ENCODE data around the gene ZNF813.
A peak's percentile ranks its signal among the peaks of the same experiment; 100 is the strongest.
"Not testable (repeated sequence)": the region's sequence is repeated elsewhere in the genome, so short reads cannot be mapped to it uniquely, and the experiment has no call there.

ZNF813 gene

DNA sequence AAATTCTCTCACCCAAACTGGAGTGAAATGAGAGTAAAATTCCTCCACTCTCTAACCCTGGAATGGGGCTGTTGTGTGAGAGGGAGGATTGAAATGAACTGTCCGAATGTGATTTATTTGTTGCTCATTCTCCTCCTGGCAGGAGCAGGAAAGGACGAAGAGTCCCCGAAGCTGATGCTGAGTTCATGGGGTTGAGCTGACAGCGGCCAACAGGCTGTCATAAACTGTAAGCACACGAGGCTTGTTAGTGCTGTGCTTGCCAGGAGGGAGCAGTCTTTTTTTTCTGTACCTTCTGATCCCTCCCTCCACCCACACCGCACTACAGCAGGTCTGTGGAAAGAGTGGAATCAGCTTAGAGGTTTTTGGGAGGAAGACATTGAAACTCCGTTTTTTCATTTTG lies 37.4 kb downstream of the ZNF813 start:
- DNase-seq (ENCODE audit: insufficient read length, low spot score): no peak
- no peak for FAIRE-seq
- no peak for TF ChIP-seq POLR2A (IDR thresholded peaks at IDR 0.05; ENCODE audit: low read depth, low read length)

DNA sequence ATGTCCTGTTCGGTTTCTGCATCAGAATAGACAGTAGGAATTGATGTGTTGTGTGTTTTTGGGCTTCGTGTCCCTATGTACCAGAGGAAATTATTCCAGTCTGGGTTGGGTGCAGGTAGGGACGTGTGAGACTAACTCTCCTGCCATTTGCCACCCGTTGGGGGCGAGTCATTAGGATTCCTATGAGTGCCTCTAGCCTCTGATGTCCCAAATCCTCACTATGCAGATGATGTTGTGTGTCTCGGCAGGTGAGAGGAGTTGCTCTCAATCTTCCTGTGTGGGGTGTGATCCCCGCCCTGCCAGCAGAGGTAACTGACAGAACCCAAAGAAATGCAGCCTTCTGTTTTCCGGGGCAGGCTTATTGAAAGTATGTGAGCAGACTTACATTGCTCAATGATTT lies 39.2 kb downstream of the ZNF813 start:
- FAIRE-seq (no peak), DNase-seq (ENCODE audit: insufficient read length, low spot score) (no peak)
- TF ChIP-seq POLR2A (IDR thresholded peaks at IDR 0.05; ENCODE audit: low read depth, low read length): no peak

DNA sequence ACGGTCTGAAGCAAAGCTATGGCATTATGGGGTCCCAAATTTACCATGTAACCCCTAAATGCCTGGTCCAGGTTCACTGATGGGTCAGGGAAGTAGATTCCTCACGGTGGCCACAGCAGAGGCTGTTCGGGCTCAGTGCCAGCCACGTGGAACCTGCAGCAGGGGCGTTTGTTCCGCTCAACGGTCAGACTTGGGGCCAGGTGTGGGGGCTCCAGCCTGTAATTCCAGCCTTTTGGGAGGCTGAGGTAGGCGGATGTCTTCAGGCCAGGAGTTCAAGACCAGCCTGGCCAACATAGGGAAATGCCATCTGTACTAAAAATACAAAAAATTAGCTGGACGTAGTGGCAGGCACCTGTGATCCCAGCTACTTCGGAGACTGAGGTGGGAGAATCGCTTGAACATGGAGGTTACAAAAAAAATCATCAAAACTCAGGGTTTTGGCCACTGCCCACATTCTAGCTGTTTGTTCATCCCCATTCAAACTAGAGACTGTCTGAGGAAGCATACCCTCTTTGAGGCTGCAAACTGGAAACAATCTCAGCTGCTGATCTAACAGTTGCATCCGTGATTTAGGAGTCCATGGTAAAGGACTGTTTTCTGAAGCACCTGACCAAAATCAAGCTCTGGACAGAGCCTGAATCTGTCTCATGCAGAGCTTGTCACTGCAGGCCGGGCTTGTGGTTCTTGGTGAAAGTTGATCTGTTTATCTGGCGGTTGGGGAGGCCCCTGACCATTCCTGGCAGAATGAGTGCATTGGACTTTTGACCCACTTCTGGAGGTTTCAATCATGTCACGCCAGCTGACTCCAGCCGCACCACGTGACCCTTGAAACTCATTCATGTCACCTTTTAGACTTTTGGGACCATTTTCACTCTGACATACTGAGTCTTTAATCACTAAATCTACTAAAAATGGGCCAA lies 40.2 kb downstream of the ZNF813 start:
- FAIRE-seq (no peak), DNase-seq (ENCODE audit: insufficient read length, low spot score) (no peak)
- no peak for TF ChIP-seq POLR2A (IDR thresholded peaks at IDR 0.05; ENCODE audit: low read depth, low read length)

DNA sequence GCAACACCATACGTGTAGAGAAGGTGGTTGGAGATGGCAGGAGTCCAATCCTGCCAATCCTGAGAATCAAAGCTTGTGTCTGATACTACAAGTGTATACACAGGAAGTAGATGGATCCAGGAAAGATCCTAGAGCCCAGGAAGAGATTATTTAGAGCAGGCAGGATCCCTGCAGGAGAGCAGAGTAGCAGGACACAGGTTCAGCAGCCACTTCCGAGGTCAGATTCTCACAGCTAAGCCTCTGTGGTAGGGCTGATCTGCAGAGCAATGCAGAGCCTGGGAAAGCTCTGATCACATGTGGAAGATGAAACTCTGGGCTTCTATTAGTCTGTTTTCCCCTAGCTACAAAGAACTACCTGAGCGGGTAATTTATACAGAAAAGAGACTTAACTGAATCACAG lies 41.9 kb downstream of the ZNF813 start:
- FAIRE-seq (no peak), DNase-seq (ENCODE audit: insufficient read length, low spot score) (no peak)
- TF ChIP-seq POLR2A (IDR thresholded peaks at IDR 0.05; ENCODE audit: low read depth, low read length): no peak

DNA sequence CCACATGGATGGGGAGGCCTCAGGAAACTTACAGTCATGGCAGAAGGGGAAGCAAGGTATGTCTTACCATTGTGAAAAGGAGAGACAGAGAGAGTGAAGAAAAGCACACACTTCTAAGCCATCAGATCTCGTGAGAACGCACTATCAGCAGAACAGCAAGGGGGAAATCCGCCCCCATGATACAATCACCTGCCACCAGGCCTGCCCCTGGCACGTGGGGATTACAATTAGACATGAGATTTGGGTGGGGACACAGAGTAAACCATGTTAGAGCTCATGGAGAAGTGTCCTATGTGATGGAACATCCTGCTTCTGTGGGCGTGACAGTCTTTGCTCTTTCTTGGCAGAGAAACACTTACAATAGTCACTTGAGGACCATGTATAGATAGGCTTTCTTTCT lies 42.3 kb downstream of the ZNF813 start:
- FAIRE-seq (no peak), DNase-seq (ENCODE audit: insufficient read length, low spot score) (no peak)
- TF ChIP-seq POLR2A (IDR thresholded peaks at IDR 0.05; ENCODE audit: low read depth, low read length): no peak

DNA sequence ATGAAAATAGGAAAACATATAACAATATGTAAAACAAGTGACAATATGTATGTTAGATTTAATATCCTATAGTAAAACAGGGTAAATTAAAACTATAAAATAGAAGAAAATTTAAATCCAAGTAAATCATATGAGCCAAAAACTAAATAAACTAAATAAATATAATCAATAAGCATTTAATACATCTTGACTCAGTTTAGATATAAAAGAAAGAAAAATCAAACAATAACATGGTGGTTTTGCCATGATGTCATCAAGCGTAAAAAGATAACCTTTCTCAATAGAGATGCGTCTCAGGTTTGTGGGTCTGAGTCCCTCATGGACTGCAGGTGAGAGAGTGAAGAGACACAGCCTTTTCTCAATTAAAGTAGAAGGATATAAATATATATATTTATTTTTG lies 43.8 kb downstream of the ZNF813 start:
- no peak for TF ChIP-seq POLR2A (IDR thresholded peaks at IDR 0.05; ENCODE audit: low read depth, low read length)
- FAIRE-seq (no peak), DNase-seq (ENCODE audit: insufficient read length, low spot score) (no peak)

DNA sequence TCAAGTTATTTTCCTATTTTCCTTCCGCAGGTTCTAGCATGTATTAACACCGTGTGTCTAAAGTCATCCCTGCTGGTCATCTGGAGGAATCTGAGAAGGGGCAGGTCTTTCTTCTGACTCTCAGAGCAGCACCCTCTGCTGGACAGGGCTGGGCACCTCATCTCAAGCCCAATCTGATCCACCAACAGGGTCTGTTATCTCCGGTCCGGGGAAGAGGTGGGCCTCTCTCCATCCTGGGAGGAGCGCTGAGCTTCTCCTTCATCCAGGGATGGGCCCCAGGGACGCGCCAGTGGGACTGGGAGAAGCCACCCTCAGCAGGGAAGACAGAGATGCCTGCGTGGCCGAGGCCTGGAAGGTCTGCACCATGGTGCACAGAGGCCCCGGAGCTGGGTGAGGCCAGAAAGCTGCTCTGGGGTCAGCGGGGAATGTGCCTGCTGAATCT lies 44.4 kb downstream of the ZNF813 start:
- TF ChIP-seq POLR2A (IDR thresholded peaks at IDR 0.05; ENCODE audit: low read depth, low read length): no peak
- FAIRE-seq: no peak
- peak; percentile 84 for DNase-seq (ENCODE audit: insufficient read length, low spot score)

DNA sequence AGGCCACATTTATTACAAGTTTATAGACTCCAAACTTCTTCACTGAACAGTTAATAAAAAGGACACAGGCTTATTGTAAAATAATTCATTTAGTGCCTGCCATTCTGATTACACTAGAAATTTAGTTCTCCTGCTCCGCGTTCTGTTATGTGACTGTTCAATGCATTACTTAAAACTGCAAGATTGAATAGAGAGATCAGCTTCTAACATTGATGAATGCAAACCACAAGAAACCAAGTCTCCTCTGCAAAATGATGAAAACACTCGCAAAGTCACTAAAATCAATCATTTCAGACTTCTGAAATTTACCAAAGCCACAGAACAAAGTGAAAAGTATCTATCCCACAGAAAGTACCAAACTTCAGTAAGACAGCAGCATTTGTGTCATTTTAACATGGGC lies 47.5 kb downstream of the ZNF813 start:
- FAIRE-seq: not testable (repeated sequence)

DNA sequence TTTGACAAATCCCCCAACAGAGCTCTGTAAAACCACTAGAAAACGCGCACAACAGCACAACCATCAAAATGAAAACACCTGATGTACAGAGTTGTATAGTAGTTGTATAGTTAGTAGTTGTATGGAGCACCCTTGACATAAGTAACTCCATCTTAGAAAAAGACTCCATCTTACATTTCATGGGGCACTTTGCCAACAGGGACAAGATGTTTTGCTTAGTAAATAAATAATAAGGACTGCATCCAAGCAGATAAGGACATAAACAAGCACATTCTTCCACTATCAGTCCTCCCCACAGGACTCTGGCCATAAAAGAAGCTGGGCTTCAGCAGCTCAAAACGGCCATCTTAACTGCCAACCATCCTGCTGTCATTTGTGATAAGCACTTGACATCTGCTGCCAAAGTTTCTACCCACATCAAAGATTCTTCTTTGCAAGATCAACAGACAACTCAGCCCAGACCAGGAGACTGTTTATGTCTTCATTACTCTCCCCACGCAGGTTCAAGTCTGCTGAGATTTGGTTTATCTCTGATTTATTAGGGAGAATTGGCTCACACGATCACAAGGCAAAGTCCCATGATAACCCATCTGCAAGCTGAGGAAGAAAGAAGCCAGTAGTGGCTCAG lies 49.7 kb downstream of the ZNF813 start:
- TF ChIP-seq POLR2A (IDR thresholded peaks at IDR 0.05; ENCODE audit: low read depth, low read length): no peak
- FAIRE-seq: no peak
- no peak for DNase-seq (ENCODE audit: insufficient read length, low spot score)

More for the DNA sequence above, 47.5 kb downstream of the ZNF813 start:
- not testable (repeated sequence) for DNase-seq (ENCODE audit: insufficient read length, low spot score)

DNA sequence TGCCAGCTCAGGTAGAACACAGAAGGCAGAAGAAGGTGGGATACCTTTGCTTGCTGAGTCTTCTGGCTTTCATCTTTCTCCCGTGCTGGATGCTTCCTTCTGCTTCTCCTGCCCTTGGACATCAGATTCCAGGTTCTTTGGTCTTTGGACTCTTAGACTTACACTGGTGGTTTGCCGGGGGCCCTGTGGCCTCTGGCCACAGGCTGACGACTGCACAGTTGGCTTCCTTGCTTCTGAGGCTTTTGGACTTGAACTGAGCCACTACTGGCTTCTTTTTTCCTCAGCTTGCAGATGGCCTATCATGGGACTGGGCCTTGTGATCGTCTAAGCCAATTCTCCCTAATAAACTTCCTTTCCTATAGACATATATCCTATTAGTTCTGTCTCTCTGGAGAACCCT lies 50.6 kb downstream of the ZNF813 start:
- TF ChIP-seq POLR2A (IDR thresholded peaks at IDR 0.05; ENCODE audit: low read depth, low read length): no peak
- DNase-seq (ENCODE audit: insufficient read length, low spot score): no peak
- no peak for FAIRE-seq

DNA sequence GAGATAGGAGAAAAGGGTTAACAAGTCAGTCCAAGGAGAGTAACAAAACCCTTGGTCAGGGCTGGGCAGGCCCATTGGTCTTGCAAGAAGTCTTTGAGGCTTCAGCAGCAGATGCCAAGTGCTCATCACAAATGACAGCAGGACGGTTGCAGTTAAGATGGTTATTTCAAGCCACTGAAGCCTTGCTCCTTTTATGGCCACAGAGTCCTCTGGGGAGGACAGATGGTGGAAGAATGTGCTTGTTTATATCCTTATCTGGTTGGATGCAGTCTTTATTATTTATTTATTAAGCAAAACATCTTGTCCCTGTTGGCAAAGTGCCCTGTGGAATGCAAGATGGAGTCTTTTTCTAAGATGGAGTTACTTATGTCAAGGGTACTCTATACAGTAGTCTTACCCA lies 51.2 kb downstream of the ZNF813 start:
- TF ChIP-seq POLR2A (IDR thresholded peaks at IDR 0.05; ENCODE audit: low read depth, low read length): no peak
- DNase-seq (ENCODE audit: insufficient read length, low spot score) (no peak), FAIRE-seq (no peak)

DNA sequence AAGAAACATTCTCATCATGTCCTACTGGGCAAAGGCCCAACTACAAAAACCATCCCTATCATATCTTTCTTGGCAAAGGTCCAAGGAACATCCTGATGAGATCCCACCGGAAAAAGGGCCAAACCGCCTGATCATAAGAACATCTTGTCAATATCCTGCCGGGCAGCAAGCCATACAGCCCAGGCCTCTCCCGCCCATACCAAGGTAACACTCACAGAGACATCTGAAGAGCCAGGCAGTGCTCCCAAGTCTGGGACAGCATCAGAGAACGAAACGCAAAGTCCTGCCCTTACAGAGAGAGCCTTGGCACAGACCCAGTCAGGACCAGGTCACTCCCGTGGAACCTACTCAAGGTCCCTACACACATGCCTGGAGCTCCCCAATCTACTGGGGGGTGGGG lies 51.9 kb downstream of the ZNF813 start:
- no peak for TF ChIP-seq POLR2A (IDR thresholded peaks at IDR 0.05; ENCODE audit: low read depth, low read length)
- DNase-seq (ENCODE audit: insufficient read length, low spot score) (no peak), FAIRE-seq (no peak)

DNA sequence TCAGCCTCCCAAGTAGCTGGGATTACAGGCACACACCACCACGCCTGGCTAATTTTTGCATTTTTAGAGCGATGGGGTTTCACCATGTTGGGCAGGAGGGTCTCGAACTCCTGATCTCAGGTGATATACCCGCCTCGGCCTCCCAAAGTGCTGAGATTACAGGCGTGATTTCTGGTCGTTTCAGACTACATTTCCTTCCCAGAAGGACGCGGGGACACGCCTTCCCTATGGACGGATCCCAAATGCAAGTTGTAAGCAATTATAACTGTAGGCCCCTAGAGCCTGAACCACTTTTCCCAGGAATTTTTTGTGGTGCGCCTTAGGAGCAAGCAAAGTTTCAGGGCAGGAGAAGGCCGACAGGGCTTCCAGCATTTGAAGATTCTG lies 52.6 kb downstream of the ZNF813 start:
- DNase-seq (ENCODE audit: insufficient read length, low spot score): no peak
- FAIRE-seq: no peak
- no peak for TF ChIP-seq POLR2A (IDR thresholded peaks at IDR 0.05; ENCODE audit: low read depth, low read length)

DNA sequence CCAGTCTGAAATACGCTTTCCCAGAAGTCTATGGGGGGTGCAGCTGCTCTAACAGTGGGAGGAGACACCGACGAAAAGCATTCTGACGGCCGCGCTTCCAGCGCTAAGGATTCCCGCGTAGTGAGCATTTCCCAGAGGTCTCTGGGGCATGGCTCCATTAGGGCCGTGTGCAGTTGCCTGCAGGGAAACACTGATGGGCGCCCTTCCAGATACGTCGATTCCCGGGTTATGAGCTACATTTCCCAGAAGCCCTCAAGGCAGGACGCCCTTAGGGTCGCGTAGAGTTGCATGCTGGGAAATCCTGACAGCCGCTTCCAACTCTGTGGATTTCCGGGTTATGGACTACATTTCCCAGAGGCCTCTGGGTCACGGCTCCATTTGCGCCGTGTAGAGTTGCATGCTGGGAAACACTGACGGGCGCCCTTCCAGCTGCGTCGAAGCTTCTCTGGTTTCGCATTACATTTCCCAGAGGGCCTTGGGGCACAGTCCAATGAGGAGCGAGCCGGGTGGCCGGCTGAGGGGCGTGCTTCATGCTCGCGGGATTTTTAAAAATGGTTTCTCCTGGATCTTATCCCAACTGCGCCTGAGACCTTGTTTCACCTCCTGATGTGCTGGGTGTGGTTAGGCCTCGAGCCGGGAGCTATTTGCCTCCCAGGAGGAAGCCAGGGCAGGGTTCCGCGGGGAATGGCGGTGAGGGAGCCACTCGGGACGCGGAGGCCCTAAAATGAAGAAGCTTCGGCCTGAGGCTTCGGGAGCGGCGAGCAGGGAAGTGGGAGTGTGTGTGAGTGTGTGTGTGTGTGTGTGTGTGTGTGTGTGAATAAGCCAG lies 53.2 kb downstream of the ZNF813 start:
- peak; percentile 98 for DNase-seq (ENCODE audit: insufficient read length, low spot score)
- peak; percentile 23; the same call in 1 of the 2 replicates for TF ChIP-seq POLR2A (IDR thresholded peaks at IDR 0.05; ENCODE audit: low read depth, low read length)
- peak; percentile 58 for FAIRE-seq

Measured in H54 (cell line).